Activated CD4-positive, alpha-beta T cell treated with anti-CD3 and anti-CD28 coated beads, Interleukin-2, amount 50 U/mL, for 1 hour (primary cell): ENCODE measurements around the gene ZNF148.

Source experiments
- DNase-seq: peaks from one replicate; pipeline ENCODE4 v3.0.0-alpha.2; 2020

The ZNF148 gene

GRCh38 chr3:125324341-125324740, 50.8 kb downstream of the ZNF148 start:
- DNase-seq, result no peak

- DNase-seq, result no peak
Observed at GRCh38 chr3:125322917-125323316, 52.2 kb downstream of the ZNF148 start.

GRCh38 chr3:125322166-125322565, 53.0 kb downstream of the ZNF148 start:
- DNase-seq, result no peak

GRCh38 chr3:125319765-125320164, 55.4 kb downstream of the ZNF148 start:
- DNase-seq, result no peak

GRCh38 chr3:125318871-125319270, 56.3 kb downstream of the ZNF148 start:
- DNase-seq, result no peak

- no peak for DNase-seq
Observed at GRCh38 chr3:125318167-125318865, 56.8 kb downstream of the ZNF148 start.

GRCh38 chr3:125317761-125318160, 57.4 kb downstream of the ZNF148 start:
- DNase-seq, result no peak

GRCh38 chr3:125316949-125317348, 58.2 kb downstream of the ZNF148 start:
- no peak for DNase-seq

GRCh38 chr3:125316246-125316645, 58.9 kb downstream of the ZNF148 start:
- no peak for DNase-seq

- DNase-seq, result no peak
Observed at GRCh38 chr3:125313060-125313635, 62.0 kb downstream of the ZNF148 start.

GRCh38 chr3:125310623-125311081, 64.5 kb downstream of the ZNF148 start:
- peak; percentile 47 for DNase-seq

GRCh38 chr3:125309476-125309875, 65.6 kb downstream of the ZNF148 start:
- DNase-seq, result no peak

GRCh38 chr3:125306620-125307019, 68.5 kb downstream of the ZNF148 start:
- no peak for DNase-seq

GRCh38 chr3:125302932-125303331, 72.2 kb downstream of the ZNF148 start:
- DNase-seq, result no peak

GRCh38 chr3:125300416-125300815, 74.7 kb downstream of the ZNF148 start:
- no peak for DNase-seq

GRCh38 chr3:125294411-125294810, 80.7 kb downstream of the ZNF148 start:
- DNase-seq, result no peak

- DNase-seq, result no peak
Observed at GRCh38 chr3:125292015-125292414, 83.1 kb downstream of the ZNF148 start.

GRCh38 chr3:125289429-125289981, 85.6 kb downstream of the ZNF148 start:
- DNase-seq, result no peak

GRCh38 chr3:125287248-125287647, 87.9 kb downstream of the ZNF148 start:
- DNase-seq, result no peak

GRCh38 chr3:125281381-125281780, 93.7 kb downstream of the ZNF148 start:
- no peak for DNase-seq

GRCh38 chr3:125280668-125281361, 94.3 kb downstream of the ZNF148 start:
- no peak for DNase-seq

- DNase-seq, result no peak
Observed at GRCh38 chr3:125278155-125278554, 97.0 kb downstream of the ZNF148 start.

- no peak for DNase-seq
Observed at GRCh38 chr3:125271127-125271526, 104.0 kb downstream of the ZNF148 start.

GRCh38 chr3:125267460-125267859, 107.7 kb downstream of the ZNF148 start:
- DNase-seq, result no peak
